HG02623 (cell line): ENCODE measurements around the gene PRDM9.
"Not testable (repeated sequence)": the region's sequence is repeated elsewhere in the genome, so short reads cannot be mapped to it uniquely, and the experiment has no call there.

Experiments used
- ATAC-seq: cut with Tn5 transposase; IDR thresholded peaks from one replicate; pipeline ENCODE4 v1.9.1; 2021; ENCODE audit warnings: moderate library complexity; ENCODE audit not compliant: unreplicated experiment

Gene PRDM9

GRCh38 chr5:23507278-23507685 is at the start of gene PRDM9:
Gene PRDM9 (plus strand): TSS chr5:23507609. CDS start chr5:23509034, 1,425 bp downstream.
- ATAC-seq = peak; percentile 51

DNA sequence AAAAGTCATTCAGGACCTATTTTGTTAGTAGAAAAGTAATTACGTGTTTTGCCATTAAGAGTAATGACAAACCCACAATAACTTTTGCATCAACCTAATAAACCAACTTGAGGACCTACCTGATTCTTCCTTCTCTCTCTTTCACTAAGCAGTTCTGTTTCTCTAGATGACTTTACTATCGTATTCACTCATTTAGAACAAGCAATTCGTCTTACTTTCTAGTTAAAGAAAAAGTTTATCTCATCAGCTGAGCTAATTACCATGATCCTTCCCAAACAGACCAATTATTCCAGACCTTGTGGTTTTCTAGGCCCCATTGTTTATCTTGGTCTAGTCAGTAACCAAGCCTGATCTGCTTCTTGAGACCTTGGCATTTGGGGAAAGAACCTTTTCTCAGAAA is 49.6 kb upstream of the PRDM9 start:
- ATAC-seq = no peak

GRCh38 chr5:23459214-23459613 is 48.2 kb upstream of the PRDM9 start:
- ATAC-seq = no peak

GRCh38 chr5:23461576-23461975 is 45.8 kb upstream of the PRDM9 start:
- ATAC-seq = no peak

DNA sequence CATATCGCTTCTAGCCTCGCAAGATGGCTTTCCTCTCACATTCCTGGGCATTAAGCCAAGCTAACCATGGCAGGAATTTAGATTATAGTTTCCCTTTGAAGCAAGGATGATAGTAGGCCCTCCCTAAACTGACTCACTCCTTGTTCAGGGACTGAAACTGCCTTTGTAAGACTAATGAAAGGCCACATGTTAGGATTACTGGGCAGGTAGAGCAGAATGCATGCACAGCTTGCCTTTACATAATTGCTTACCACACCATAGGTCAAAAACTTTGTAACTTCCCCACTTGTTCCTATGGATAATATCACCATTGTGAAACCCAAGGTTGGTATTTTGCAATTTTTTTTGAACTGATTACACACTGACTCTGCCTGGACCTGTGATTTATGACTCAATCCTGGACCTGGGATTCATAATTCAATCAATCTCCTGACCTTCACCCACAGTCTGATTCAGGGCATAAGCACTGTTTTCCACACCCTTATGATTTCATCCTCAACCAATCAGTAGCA is 41.0 kb upstream of the PRDM9 start:
- ATAC-seq = no peak

GRCh38 chr5:23468658-23469057 is 38.8 kb upstream of the PRDM9 start:
- ATAC-seq = no peak

DNA sequence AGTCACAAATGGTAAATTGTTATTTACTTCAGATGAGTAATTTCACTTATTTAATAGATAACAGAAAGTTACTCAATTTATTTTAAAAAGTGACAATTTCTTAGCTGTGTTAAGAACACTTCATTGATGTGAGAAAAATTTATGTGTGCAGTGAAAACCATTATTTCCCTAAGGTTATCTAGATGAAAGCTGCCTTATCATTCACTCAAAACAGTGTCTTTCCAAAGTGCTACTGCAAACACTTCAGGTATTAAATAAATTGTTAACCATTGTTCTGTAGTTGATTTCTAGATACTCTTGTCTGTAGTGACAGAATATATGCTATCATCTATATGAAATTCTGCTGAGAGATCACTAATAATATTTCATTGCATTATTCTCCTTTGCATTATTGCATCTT is 33.5 kb upstream of the PRDM9 start:
- ATAC-seq = no peak

DNA sequence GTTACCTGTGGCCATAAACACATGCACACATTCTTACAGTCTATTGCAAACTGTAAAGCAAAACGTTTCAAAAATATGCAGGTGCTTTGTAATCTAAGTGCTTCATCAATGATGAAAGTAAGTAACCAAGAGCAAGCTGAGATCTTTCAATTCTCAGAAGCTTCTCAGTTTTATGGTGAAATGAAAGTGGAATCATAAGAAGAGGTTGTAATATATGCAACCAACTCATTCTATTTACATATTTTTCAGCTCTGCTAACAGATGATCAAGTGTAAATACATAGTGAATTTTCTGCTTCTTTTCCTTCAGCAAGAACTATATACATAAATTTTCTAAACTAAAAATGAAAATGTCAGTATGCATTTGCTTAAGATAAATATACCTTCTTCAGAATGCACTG is 33.1 kb upstream of the PRDM9 start:
- no peak for ATAC-seq

DNA sequence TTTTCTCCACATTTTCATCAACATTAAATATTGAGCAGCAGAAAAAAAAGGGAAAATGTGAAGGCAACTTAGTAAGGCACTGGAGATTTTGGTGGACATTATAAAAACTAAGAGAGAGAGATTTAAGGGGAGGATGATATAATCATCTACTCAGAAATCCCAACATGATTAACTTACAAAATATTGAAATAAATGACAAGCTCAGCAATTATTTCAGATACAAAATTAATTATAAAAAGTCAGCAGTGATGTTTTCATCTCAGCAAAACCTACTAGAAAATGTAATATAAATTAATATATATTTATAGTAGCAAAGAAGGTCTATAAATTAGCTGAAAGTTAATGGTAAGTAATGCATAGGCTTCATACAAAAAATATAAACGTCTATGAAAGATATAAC is 30.8 kb upstream of the PRDM9 start:
- ATAC-seq = no peak

DNA sequence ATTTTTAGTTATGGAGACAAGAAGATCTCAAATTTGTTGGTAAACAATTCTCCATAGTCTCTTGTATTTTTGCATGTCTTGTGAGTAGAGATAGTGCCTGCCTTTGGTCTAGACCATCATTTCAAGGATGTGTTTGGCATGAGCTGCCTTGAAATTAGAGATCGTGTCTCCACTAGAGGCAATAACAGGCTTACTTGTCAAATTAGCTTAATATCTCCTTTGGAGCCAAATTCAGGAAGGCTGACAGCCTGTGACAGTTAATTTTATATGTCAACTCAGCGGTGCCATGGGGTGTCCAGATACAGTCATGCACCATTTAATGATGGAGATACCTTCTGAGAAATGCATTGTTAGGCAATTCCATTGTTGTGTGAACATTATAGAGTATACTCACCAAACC is 24.8 kb upstream of the PRDM9 start:
- no peak for ATAC-seq

DNA sequence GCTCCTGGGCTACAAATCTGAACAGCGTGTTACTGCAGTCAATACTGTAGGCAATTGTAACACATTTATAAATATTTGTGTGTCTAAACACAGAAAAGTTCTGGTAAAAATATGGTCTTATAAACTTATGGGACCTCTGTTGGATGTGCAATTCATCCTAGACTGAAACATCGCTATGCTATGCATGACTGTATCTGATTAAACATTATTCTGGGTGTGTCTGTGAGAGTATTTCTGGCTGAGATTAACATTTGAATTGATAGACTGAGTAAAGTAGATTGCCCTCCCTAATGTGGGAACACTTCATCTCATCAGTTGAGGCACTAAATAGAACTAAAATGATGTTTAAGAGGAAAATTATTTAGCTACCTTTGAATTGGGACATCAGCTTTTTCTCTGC is 24.3 kb upstream of the PRDM9 start:
- ATAC-seq = no peak

- ATAC-seq = no peak
Observed at GRCh38 chr5:23484096-23484495, 23.3 kb upstream of the PRDM9 start.

GRCh38 chr5:23486227-23486626 is 21.2 kb upstream of the PRDM9 start:
- not testable (repeated sequence) for ATAC-seq

GRCh38 chr5:23490993-23491392 is 16.4 kb upstream of the PRDM9 start:
- no peak for ATAC-seq

- no peak for ATAC-seq
Observed at GRCh38 chr5:23494558-23494957, 12.9 kb upstream of the PRDM9 start.

- no peak for ATAC-seq
Observed at GRCh38 chr5:23496576-23496975, 10.8 kb upstream of the PRDM9 start.

GRCh38 chr5:23506329-23507236 is 826 bp upstream of the PRDM9 start:
- ATAC-seq = peak; percentile 35

DNA sequence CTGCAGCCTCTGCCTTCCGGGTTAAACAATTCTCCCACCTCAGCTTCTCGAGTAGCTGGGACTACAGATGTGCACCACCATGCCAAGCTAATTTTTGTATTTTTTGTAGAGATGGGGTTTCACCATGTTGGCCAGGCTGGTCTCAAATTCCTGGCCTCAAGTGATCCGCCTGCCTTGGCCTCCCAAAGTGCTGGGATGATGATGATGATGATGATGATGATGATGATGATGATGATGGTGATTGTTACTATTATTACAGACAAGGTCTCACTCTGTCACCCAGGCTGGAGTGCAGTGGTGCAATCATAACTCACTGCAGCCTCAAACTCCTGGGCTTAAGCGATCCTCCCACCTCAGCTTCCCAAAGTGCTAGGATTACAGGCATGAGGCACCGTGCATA is 3.0 kb downstream of the PRDM9 start:
- ATAC-seq = not testable (repeated sequence)

GRCh38 chr5:23522553-23522952 is 15.1 kb downstream of the PRDM9 start:
- ATAC-seq = no peak

- no peak for ATAC-seq
Observed at GRCh38 chr5:23523031-23523430, 15.6 kb downstream of the PRDM9 start.

- no peak for ATAC-seq
Observed at GRCh38 chr5:23523998-23524397, 16.6 kb downstream of the PRDM9 start.

DNA sequence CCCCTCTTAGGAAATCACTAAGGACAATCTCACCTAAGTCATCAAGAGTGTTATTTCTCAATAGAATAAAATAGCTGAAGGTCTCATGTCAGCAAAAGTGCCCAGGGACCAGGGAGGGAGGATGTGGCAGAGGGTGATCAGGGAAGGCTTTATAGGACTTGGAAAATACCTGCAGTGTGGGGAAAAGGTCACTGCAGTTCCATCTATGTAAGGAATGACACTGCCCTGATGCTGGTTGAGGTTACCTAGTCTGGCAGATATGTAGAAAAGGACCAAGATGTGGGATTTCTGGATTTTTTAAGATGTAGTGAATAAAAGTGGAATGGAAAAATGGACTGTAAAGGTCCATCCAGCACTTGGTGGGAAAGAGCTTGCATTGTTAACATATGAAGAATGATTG is 18.3 kb downstream of the PRDM9 start:
- ATAC-seq = no peak

DNA sequence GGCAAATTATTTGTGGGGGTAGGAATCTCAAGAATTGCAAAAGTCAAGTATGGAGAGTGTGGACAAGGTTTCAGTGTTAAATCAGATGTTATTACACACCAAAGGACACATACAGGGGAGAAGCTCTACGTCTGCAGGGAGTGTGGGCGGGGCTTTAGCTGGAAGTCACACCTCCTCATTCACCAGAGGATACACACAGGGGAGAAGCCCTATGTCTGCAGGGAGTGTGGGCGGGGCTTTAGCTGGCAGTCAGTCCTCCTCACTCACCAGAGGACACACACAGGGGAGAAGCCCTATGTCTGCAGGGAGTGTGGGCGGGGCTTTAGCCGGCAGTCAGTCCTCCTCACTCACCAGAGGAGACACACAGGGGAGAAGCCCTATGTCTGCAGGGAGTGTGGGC is 19.2 kb downstream of the PRDM9 start:
- ATAC-seq = not testable (repeated sequence)
